Choroid plexus epithelial cell (primary cell): Measurements from ENCODE around the gene GOLGA8B.
"Not testable (repeated sequence)": the region's sequence is repeated elsewhere in the genome, so short reads cannot be mapped to it uniquely, and the experiment has no call there.

ENCODE experiments used
- DNase-seq: peaks from one replicate; pipeline ENCODE4 v3.0.0-alpha.2; 2010; ENCODE audit warnings: low read depth
- H3K4me3 ChIP-seq: 2 replicates; pipeline ENCODE4 v1.5.1; 2011; ENCODE audit warnings: low read depth, mild to moderate bottlenecking, control low read depth, low read length, moderate library complexity

Gene GOLGA8B

GRCh38 chr15:34559764-34560163 lies 23.7 kb downstream of the GOLGA8B start:
- not testable (repeated sequence) for H3K4me3 ChIP-seq, DNase-seq

GRCh38 chr15:34555162-34555561 lies 28.3 kb downstream of the GOLGA8B start:
- H3K4me3 ChIP-seq, DNase-seq: not testable (repeated sequence)

GRCh38 chr15:34554716-34555115 lies 28.7 kb downstream of the GOLGA8B start:
- DNase-seq, H3K4me3 ChIP-seq: not testable (repeated sequence)

GRCh38 chr15:34554126-34554525 lies 29.3 kb downstream of the GOLGA8B start:
- not testable (repeated sequence) for H3K4me3 ChIP-seq, DNase-seq

GRCh38 chr15:34550129-34550528 lies 33.3 kb downstream of the GOLGA8B start:
- not testable (repeated sequence) for DNase-seq, H3K4me3 ChIP-seq

- DNase-seq, H3K4me3 ChIP-seq: not testable (repeated sequence)
These were observed 34.1 kb downstream of the GOLGA8B start for GRCh38 chr15:34549381-34549809.

- not testable (repeated sequence) for DNase-seq, H3K4me3 ChIP-seq
These were observed 39.4 kb downstream of the GOLGA8B start for GRCh38 chr15:34543860-34544649.

GRCh38 chr15:34535857-34536256 lies 47.6 kb downstream of the GOLGA8B start:
- DNase-seq, H3K4me3 ChIP-seq: not testable (repeated sequence)
